ENCODE data around the gene RAB11FIP4.

The RAB11FIP4 gene

GRCh38 chr17:31508288-31509094, 117.0 kb downstream of the RAB11FIP4 start:
- DNase-seq: peak; percentile 48

- peak; percentile 19 for DNase-seq
These were observed 117.8 kb downstream of the RAB11FIP4 start for GRCh38 chr17:31509095-31509804.

GRCh38 chr17:31509805-31510177, 118.3 kb downstream of the RAB11FIP4 start:
- DNase-seq: no peak

DNA sequence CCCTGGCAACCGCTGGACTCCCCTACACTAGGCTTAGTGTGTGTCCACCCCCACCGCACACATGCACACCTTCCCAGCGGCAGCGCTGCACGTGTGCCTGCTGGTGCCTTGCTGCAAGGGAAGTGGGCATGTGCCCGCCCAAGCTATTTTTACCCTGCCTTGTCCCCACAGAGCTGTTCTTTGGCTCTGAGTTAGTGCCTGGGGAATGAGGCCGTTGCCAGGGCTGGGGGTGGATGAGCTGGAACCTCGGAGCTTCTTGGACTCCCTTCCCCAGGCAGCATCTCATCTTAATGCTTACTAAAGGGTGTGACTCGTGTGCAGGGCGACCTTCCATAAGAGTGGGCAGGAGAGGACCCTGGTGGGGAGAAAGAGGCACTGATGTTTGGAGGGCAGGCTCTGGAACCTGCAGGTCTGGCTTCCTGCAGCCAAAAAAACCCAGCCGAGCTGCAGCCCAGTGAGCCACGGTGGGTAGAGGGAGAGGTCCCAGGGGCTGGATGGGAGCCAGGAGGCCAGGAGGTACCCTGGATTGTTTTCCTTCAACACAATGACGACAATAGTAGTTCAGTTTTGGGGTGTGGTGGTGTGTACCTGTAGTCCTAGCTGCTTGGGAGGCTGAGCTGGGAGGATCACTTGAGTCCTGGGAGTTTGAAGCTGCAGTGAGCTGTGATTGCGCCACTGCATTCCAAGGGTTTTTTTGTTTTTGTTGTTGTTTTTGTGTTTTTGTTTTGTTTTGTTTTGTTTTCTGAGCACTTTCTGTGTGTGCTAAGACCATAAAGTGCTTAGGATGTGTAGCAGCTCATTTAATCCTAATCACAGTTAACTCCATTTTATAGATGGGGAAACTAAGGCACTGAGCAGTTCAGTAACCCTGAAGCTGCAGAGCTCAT, 119.1 kb downstream of the RAB11FIP4 start:
- DNase-seq: peak; percentile 32

DNA sequence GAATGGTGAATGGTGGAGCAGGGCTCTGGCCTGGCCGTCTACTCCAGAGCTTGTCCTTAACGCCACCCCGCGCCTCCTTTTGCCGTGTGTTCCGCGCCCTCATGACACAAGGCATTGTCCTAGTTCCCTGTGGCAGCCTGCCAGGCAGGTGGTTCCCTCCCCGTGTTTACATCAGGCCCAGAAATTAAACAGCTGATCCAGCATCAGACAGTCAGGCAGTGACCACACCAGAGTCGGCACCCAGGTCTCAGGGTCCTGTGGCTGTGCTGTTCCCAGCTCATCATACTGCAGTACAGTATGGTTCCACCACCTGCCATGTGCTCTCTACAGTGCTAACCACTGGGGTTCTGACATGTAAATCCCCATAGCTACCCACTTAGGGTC, 119.7 kb downstream of the RAB11FIP4 start:
- DNase-seq: no peak

DNA sequence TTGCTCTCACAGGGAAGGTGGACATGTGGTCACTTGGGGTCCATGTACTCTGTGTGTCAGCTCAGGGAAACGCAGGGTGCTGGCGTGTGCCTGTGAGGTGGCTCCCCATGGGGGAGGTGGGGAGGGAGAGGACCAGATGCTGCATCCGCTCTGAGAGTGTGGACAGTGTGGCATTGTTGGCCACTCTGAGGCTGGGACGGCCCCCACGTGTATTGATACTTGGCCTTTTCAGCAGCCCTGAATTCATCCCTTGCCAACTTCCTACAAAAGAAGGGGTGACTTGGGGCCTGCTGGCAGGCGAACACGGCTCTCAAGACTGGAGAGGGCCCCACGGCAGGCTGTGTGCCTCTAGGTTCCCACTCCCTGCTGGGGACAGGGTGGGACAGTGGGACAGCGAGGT, 120.1 kb downstream of the RAB11FIP4 start:
- no peak for DNase-seq

DNA sequence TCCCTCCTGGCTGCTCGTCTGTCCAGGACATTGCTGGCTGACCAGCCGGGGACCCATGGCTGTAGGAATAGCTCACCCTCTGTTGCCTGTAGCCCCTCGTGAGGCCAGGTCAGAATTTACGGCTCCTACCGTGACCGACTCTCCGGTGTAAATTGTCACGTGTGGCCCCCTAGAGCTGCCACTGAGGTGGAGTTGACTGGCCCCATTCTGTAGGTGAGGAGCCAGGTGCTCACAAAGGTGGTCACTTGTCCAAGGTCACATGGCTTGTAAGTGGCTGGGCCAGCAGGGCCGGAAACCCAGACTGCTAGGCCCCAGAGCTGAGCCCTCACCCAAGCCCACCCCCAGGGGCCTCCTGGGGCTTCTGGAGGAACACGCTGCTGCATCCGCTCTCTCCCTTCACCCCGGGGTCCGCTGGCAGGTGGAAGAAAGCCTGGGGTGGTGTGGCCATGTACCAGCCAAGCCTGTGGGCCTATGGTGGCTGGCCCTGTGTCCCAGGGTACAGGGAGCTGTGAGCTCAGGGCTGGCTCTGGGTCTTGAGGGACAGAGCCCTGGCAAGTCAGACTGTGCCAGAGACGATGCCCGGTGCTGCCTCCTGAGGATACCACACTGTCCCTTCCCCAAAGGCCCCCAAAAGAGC, 120.7 kb downstream of the RAB11FIP4 start:
- no peak for DNase-seq

DNA sequence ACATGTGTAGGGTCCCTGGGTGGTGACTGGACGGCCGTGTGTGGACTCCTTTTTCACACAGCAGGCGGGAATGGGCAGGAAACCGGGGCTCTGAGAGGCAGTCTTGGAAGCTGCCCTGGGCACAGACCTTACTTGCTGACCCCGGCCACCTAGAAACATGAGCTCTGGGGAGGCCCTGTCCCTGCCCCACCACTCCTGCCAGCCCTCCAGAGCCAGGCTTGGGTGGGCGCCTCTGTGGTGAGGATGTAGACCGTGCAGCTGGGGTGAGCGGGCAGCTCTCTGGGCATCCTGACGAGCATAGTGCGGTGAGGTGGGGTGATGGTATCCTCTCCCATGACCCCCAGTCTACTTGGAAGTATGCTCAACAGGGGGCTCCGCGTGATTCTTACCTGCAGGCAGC, 121.3 kb downstream of the RAB11FIP4 start:
- no peak for DNase-seq

DNA sequence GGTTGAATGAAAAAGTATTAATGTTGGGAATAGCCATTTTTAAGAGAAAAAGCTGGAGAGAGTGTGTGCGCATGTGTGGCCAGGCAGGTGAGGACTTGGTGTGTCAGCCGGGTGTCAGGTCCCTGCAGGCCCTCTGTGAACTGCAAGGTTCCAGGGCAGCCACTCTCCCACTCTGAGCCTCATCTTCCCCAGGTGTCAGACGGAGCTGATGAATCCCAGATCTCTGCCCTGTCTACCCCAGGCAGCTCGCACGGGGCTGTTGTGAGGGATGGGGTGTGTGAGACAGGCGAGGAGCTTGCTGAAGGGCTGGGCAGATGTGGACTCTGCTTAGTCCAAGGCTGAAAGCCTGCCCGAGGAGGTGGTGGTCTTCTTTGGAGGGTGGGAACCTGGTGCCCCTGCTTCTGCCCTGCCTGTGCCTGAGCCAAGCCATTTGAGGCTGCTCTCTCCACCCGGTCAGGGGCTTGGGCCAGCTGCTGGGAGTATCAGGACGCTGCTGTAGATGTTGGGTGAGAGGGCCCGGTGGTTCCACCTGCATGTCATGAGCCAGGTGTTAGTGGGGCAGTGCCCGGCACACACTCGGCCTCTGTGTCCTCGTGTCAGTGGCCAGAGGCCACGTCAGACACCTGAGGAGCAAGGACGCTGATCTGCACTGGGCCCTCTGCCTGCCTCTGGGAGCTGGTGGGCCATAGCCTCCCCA, 122.4 kb downstream of the RAB11FIP4 start:
- no peak for DNase-seq

- no peak for DNase-seq
These were observed 123.8 kb downstream of the RAB11FIP4 start for GRCh38 chr17:31515267-31515666.

- no peak for DNase-seq
These were observed 126.0 kb downstream of the RAB11FIP4 start for GRCh38 chr17:31517524-31517923.

DNA sequence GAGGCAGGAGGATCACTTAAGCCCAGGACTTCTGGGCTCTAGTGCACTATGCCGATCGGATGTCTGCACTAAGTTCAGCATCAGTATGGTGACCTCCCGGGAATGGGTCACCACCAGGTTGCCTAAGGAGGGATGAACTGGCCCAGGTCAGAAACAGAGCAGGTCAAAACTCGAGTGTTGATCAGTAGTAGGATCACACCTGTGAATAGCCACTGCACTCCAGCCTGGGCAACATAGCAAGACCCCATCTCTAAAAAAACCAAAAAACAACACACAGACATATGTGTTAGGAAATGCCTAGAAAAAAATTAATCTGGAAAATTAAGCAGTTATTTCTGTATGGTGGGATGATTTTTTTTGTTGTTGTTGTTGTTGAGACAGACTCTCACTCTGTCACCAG, 127.0 kb downstream of the RAB11FIP4 start:
- DNase-seq: no peak

- no peak for DNase-seq
These were observed 130.3 kb downstream of the RAB11FIP4 start for GRCh38 chr17:31521632-31522283.

GRCh38 chr17:31522284-31522931, 130.9 kb downstream of the RAB11FIP4 start:
- DNase-seq: no peak

DNA sequence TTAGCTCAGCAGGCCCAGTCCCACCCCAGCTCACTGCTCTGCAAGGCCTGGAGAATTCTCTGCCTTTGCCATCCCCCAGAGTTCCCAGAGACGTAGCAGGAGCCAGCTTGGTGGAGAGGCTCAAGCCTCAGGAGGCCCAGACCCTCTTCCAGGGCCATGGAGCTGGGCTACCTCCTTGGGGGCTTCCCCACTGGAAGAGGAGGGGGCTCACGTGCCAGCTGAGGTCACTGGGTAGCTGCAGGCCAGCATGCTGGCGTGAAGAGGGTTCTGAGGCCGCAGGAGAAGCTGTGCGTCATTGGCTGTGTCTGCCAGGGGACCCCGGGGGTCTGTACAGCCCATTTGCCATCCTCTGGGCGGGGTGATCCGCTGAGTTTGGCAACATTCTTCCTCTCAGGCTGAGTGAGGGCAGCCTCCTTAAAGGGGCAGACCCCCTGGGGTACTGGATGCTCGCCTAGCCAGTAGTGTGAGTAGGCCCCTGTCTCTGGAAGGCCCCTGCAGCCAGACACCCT, 131.6 kb downstream of the RAB11FIP4 start:
- DNase-seq: no peak

GRCh38 chr17:31523862-31524730, 132.6 kb downstream of the RAB11FIP4 start:
- DNase-seq: no peak

GRCh38 chr17:31524926-31525800, 133.7 kb downstream of the RAB11FIP4 start:
- peak; percentile 93 for DNase-seq

GRCh38 chr17:31525801-31526549, 134.5 kb downstream of the RAB11FIP4 start:
- no peak for DNase-seq
